CD4-positive, alpha-beta T cell treated with Interleukin-17A for 1 hour (primary cell): ENCODE results near the gene LHPP.
A peak's percentile ranks its signal among the peaks of the same experiment; 100 is the strongest.
"Not testable (repeated sequence)": the region's sequence is repeated elsewhere in the genome, so short reads cannot be mapped to it uniquely, and the experiment has no call there.

Experiments used
- DNase-seq: peaks from one replicate; pipeline ENCODE4 v3.0.0-alpha.2; 2020

Gene LHPP

DNA sequence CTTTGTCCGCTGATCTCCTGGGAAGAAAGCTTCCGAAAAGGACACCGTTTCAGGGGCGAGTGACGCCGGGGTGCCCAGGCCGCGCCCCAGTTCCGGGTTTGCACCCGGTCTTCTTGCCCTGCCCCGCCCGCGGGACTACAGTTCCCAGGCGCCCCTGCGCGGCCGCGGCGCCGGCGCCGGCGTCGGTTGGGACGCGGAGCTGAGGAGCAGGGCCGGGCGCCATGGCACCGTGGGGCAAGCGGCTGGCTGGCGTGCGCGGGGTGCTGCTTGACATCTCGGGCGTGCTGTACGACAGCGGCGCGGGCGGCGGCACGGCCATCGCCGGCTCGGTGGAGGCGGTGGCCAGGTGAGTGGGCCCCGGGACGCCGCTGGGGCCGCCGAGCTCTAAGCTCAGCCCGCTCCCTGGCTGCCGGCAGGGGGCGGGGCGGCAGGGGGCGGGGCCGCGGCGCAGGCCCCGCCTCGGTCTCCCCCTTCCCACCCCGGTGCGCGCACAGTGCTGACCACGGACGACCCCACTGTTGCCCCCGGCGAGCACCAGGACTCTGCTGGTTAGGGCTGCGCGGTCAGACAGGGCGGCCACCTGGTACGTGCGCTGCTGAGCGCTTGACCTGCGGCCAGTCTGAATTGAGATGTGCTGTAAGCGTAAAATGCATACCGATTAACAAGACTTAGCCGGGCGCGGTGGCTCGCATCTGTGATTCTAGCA lies at the start of gene LHPP:
Gene LHPP (plus strand): TSS at position 182 of the 706 bp plus-strand sequence. CDS start 40 bp downstream, at position 222.
- peak; percentile 86 for DNase-seq

DNA sequence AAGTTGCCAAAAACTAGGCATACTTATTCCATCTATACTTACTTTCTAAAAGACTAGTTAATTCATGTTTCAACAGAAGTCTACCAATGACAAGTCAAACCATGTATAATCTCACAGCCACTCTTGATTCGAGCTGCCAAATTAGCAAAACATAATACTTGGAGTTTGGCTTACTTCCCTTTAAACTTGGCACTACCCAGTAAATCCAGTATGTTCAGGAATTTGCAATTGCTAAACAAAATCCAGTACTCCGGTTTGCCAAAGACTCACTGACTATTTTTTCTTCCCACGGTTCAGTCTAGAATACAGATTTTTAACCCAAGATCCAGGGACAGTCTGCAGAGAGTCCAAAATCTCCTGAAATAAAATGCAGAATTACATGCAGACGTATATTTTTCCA lies 47.5 kb upstream of the LHPP start:
- no peak for DNase-seq

- DNase-seq: no peak
Observed at GRCh38 chr10:124415210-124415609, 46.4 kb upstream of the LHPP start.

DNA sequence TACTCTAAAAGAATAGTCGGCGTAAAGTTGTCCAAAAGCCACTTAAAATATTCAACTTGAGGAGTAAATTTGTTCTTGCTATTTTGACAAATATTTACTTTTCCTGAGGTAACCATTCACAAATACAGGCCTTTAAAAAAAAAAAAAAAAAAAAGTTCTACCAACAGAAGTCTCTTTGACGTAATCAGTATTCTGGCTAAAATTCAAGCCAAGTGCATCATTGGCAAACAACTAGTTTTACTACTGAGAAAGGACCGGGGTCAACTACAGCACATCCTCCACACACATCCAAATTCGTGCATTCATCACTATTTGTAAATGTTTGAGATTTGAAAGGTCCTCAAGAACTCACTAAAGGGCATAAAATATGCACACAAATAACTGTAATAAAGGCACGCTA lies 44.9 kb upstream of the LHPP start:
- DNase-seq: no peak

GRCh38 chr10:124417895-124418725 lies 43.5 kb upstream of the LHPP start:
- DNase-seq: peak; percentile 41

DNA sequence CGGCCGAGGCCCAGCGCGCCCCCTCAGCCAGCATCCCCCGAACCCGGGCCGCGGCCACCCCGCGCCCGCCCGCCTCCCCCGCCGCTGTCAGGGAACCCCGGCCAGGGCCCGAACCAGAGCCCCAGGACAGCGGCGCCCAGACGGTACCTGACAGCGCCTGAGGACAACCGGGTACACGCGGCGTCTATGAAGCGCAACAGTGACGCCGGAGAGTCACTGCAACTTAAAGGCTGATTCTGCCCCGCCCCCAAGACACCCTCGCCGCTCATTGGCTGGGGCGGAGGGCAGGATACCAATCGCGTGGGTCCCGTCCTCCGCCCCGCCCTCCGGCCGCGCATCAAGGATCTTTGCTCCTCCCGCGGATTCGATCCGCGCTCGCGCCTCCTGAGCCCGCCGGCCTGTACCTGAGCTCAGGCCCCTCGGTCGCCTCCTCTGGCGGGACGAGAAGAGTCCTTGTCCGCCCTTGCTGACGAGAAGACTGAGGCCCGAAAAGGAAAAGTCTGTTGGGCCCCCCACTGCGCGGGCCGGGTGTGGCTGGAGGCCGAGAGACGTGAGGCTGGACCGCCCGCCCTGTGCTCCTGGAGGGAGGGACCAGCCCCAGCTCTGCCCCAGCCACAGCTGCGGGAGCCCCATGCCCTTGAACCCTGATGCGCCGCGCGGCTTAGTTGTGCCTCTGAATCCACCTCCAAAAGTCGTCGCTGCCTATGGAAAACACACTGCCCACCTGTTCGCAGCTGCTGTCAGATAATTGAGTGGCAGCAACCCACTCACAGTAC lies 42.7 kb upstream of the LHPP start, which contains the start of gene OAT:
Gene OAT (minus strand): TSS at position 198 of the 776 bp plus-strand sequence. CDS start 6,752 bp downstream, outside the sequence.
- peak; percentile 96 for DNase-seq

- no peak for DNase-seq
Observed at GRCh38 chr10:124419635-124420034, 42.0 kb upstream of the LHPP start.

GRCh38 chr10:124420254-124420653 lies 41.4 kb upstream of the LHPP start:
- DNase-seq: no peak

DNA sequence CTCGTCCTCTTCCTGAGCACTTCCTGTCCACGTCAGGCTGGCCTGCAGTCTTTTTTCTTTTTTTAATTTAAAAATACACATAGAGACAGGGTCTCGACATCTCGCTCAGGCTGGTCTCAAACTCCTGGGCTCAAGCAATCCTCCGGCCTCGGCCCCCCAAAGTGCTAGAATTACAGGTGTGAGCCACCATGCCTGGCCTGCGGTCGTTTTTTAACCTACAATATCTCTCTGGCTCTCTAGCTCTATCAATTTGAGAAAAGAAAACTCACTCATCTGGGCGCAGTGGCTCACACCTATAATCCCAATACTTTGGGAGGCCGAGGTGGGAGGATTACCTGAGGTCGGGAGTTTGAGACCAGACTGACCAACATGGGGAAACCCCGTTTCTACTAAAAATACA lies 38.9 kb upstream of the LHPP start:
- no peak for DNase-seq

DNA sequence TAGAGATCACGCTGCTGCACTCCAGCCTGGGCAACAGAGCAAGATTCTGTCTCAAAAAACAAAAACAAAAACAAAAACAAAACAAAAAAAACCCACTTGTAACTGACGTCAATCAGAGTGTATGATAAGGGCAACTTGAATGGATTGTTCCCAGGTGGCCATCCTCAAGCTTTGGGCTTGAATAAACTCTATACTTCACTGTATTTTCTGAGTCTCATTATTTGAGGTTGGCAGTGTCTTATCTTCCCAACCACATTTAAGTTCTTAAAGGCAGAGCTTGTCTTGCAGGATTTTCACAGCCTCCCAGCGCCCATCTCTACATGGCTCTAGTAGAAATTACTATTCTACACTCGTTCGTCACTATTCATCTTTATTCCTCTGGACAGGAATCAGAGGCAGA lies 37.8 kb upstream of the LHPP start:
- DNase-seq: no peak

GRCh38 chr10:124425227-124425962 lies 36.2 kb upstream of the LHPP start:
- no peak for DNase-seq

DNA sequence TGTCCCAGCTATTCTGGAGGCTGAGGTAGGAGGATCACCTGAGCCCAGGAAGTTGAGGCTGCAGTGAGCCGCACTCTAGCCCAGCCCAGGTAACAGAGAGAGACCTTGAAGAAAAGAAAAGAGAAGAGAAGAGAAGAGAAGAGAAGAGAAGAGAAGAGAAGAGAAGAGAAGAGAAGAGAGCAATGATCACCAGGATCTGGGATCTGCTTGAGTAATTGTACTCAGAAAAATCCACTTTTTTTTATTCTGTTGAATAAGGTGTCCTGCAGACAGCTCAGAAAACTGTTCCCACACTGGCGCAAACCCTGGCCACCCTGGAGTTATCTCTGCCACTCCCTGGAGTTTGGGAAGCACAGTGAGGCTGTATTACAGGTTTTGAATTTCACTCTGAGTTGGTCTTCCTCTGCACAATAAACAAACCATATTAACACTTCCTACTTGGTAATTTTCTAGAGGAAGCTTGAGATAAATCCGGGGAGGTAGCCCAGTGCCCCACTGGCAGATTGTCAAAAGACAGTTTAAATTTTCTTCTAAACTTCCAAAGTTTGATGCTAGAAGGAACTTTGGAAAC lies 33.3 kb upstream of the LHPP start:
- DNase-seq: no peak

GRCh38 chr10:124429576-124429975 lies 32.0 kb upstream of the LHPP start:
- DNase-seq: no peak

DNA sequence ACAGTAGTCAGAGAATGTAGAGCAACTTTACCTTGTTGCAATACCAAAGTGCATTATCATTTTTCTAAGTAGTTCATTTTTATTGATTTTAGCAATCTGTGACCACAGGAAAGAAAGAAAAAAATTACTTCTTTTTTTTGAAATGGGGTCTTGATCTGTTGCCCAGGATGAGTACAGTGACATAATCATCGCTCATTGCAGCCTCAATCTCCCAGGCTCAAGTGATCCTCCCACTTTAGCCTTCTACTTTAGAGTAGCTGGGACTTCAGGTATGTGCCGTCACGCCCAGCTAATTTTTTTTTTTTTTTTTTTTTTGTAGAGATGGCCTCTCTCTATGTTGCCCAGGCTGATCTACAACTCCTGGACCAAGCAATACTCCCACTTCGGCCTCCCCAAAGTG lies 31.5 kb upstream of the LHPP start:
- no peak for DNase-seq

GRCh38 chr10:124433461-124433860 lies 28.2 kb upstream of the LHPP start:
- no peak for DNase-seq

- not testable (repeated sequence) for DNase-seq
Observed at GRCh38 chr10:124435683-124436082, 25.9 kb upstream of the LHPP start.

DNA sequence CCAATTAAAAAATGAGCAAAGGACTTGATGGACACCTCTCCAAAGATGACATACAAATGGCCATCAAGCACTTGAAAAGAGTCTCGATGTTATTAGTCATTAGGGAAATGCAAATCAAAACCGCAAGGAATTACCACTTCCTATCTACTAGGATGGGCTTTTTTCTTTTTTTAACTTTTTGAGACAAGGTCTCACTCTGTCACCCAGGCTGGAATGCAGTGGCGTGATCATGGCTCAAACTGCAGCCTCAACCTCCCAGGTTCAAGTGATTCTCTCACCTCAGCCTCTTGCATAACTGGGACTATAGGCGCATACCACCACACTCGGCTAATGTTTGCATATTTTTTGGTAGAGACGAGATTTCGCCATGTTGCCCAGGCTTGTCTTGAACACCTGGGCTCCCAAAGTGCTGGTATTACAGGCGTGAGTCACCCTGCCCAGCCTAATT lies 25.4 kb upstream of the LHPP start:
- no peak for DNase-seq

- DNase-seq: not testable (repeated sequence)
Observed at GRCh38 chr10:124441694-124442093, 19.9 kb upstream of the LHPP start.

- no peak for DNase-seq
Observed at GRCh38 chr10:124446830-124447750, 14.5 kb upstream of the LHPP start.

DNA sequence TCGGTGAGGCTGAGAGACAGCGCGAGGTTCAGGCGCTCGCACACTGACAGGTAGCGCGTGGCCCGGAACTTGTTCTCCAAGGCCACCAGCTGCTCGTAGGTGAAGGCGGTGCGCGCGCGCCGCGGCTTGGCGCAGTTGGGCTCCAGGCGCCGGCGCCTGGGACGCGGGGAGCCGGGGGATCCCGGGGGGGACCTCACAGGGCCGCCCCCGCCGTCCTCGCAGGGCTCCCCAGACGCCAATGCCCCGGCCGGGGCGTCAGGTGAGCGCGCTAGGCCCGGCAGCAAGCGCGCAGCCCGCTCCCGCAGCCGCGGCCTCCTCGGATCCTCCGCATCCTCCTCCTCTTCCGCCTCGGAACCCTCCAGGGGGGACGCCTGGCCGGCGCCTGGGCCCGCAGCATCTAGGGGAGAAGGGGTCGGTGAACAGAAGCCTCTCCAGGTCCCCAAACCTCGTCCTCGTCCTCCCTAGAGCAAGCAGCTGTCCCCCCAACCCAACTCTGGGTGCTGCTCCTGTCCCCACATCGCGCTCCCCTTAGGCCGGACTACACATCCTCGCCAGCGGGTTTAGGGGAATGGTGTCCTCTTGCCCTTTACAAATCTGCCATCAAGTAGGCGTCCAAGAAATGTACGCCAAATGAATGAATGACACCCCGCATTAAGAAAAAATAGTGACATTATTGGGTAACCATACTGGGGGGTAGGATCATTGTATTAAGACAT lies 13.7 kb upstream of the LHPP start:
- no peak for DNase-seq
